Suprapubic skin (tissue), 4 donors: ENCODE data around the gene MMP28.

ENCODE experiments used
- EP300 ChIP-seq: sonication (generic); formaldehyde crosslinking; IDR thresholded peaks from one replicate; pipeline ENCODE4 v1.6.1; 2017; ENCODE audit warnings: antibody characterized with exemption
- POLR2A ChIP-seq, 2 donors: fragments of 450-650 bp; IDR thresholded peaks; one replicate each; pipeline ENCODE4 v1.6.1; 2017; ENCODE audit warnings: antibody characterized with exemption in 2 of 2, mild to moderate bottlenecking in 2 of 2, moderate library complexity in 2 of 2
- POLR2AphosphoS5 ChIP-seq, 3 donors: sonication (generic); formaldehyde crosslinking; IDR thresholded peaks; one replicate each; pipeline ENCODE4 v1.6.1; 2017; ENCODE audit warnings: antibody characterized with exemption in 3 of 3
- TF ChIP-seq, protein P1 (sequence below), 2 donors: fragments of 200-600 bp in 1 of 2; fragments of 450-650 bp in 1 of 2; sonication (generic) in 1 of 2; IDR thresholded peaks; one replicate each; pipeline ENCODE4 v1.5.1; 2016 to 2019; ENCODE audit warnings: antibody characterized with exemption in 2 of 2, mild to moderate bottlenecking in 1 of 2, moderate library complexity in 1 of 2

DNA sequence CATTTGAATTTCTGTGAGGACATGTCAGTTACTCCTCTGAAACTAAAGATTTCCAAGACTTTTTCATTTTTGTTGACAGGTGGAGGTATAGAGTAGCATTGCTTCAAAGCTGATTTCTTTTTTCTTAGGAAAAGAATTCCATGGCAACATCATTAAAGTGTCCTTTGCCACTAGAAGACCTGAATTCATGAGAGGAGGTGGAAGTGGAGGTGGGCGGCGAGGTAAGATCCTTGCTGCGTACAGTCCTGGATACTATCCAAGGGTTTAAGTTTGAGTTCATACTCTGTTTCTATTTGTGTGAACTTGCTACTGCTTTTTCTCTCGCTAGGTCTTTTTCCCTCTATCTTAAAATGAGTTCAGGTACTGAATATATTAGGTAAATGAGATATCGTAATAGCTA is 46.8 kb upstream of the MMP28 start:
- no peak for TF ChIP-seq POLR2A (IDR thresholded peaks at IDR 0.05)
- TF ChIP-seq, protein P1, sequence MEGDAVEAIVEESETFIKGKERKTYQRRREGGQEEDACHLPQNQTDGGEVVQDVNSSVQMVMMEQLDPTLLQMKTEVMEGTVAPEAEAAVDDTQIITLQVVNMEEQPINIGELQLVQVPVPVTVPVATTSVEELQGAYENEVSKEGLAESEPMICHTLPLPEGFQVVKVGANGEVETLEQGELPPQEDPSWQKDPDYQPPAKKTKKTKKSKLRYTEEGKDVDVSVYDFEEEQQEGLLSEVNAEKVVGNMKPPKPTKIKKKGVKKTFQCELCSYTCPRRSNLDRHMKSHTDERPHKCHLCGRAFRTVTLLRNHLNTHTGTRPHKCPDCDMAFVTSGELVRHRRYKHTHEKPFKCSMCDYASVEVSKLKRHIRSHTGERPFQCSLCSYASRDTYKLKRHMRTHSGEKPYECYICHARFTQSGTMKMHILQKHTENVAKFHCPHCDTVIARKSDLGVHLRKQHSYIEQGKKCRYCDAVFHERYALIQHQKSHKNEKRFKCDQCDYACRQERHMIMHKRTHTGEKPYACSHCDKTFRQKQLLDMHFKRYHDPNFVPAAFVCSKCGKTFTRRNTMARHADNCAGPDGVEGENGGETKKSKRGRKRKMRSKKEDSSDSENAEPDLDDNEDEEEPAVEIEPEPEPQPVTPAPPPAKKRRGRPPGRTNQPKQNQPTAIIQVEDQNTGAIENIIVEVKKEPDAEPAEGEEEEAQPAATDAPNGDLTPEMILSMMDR (IDR thresholded peaks at IDR 0.05), result no peak
- TF ChIP-seq EP300, result no peak
- no peak for TF ChIP-seq POLR2AphosphoS5 (IDR thresholded peaks at IDR 0.05)
